ENCODE results near the gene RUBCNL.

- TF ChIP-seq EZH2 (optimal IDR thresholded peaks at IDR 0.05; ENCODE audit: low read depth, low read length), result no peak
- no peak for TF ChIP-seq CTCF (IDR thresholded peaks at IDR 0.05; ENCODE audit: low read length)
Measured at GRCh38 chr13:46303742-46304385, 83.2 kb downstream of the RUBCNL start.
